Spleen (tissue), 11 donors: Measurements from ENCODE around the gene CYP21A2. TPM values are rescaled to one million over a fixed set of nuclear protein-coding genes. Genes with fewer than 3 reads are reported as not detected.
A peak's percentile ranks its signal among the peaks of the same experiment; 100 is the strongest.

ENCODE experiments used
- DNase-seq: peaks from one replicate; pipeline ENCODE4 v3.0.0-alpha.2; 2020
- H3K27ac ChIP-seq, 8 donors: fragments of 200-600 bp; sonication (generic) in 7 of 8; 1 replicate in 4 of 8; 2 replicates in 4 of 8; pipeline versions ENCODE4 v1.5.0 to v1.8.0; 2016 to 2021; ENCODE audit warnings: inconsistent platforms in 4 of 8, mild to moderate bottlenecking in 4 of 8, moderate library complexity in 1 of 8
- H3K27me3 ChIP-seq, 7 donors: fragments of 200-600 bp; sonication (generic) in 6 of 7; replicated peaks in 1 of 7; 1 replicate in 4 of 7; 2 replicates in 3 of 7; pipeline versions ENCODE4 v1.5.0 to v1.8.0; 2016 to 2021; ENCODE audit warnings: inconsistent platforms in 3 of 7, mild to moderate bottlenecking in 1 of 7
- H3K36me3 ChIP-seq, 6 donors: fragments of 200-600 bp; sonication (generic) in 5 of 6; 1 replicate in 4 of 6; 2 replicates in 2 of 6; pipeline versions ENCODE4 v1.5.0 to v1.8.0; 2016 to 2021; ENCODE audit warnings: inconsistent platforms in 2 of 6
- H3K4me1 ChIP-seq, 6 donors: fragments of 200-600 bp; sonication (generic) in 5 of 6; 1 replicate in 3 of 6; 2 replicates in 3 of 6; pipeline versions ENCODE4 v1.5.0 to v1.8.0; 2016 to 2021; ENCODE audit warnings: inconsistent platforms in 3 of 6
- H3K4me3 ChIP-seq, 8 donors: fragments of 200-600 bp; sonication (generic) in 7 of 8; 1 replicate in 4 of 8; 2 replicates in 4 of 8; pipeline versions ENCODE4 v1.5.0 to v1.8.0; 2016 to 2021; ENCODE audit warnings: inconsistent platforms in 4 of 8, mild to moderate bottlenecking in 4 of 8, moderate library complexity in 2 of 8
- H3K9me3 ChIP-seq, 8 donors: fragments of 200-600 bp; sonication (generic) in 7 of 8; 1 replicate in 4 of 8; 2 replicates in 4 of 8; pipeline versions ENCODE4 v1.5.0 to v1.8.0; 2016 to 2021; ENCODE audit warnings: inconsistent platforms in 4 of 8
- CTCF ChIP-seq, 11 experiments: fragments of 200-600 bp in 7 of 11; fragments of 450-650 bp in 4 of 11; sonication (generic) in 4 of 11; IDR thresholded peaks in 8 of 11; conservative IDR thresholded peaks in 3 of 11; 1 replicate in 7 of 11; 2 replicates in 4 of 11; pipeline versions ENCODE4 v1.4.0 to v1.8.0; 2016 to 2021; ENCODE audit warnings: antibody characterized with exemption in 11 of 11, inconsistent platforms in 4 of 11, mild to moderate bottlenecking in 1 of 11
- POLR2A ChIP-seq, 3 donors: fragments of 450-650 bp; IDR thresholded peaks; one replicate each; pipeline ENCODE4 v1.5.1; 2017; ENCODE audit warnings: antibody characterized with exemption in 3 of 3, mild to moderate bottlenecking in 1 of 3
- POLR2AphosphoS5 ChIP-seq, 3 donors: sonication (generic); formaldehyde crosslinking; IDR thresholded peaks; one replicate each; pipeline ENCODE4 v1.5.1; 2017; ENCODE audit warnings: antibody characterized with exemption in 3 of 3
- WGBS, 5 donors: extraction: QIAGEN DNeasy Blood & Tissue Kit in 3 of 5; methylation state at CpG; one replicate each; pipeline versions ENCODE4 v1.1.5 to v1.1.7; 2013 to 2018; 5-methylcytosine and 5-hydroxymethylcytosine counted together
- intact Hi-C: fragments of 100-400 bp; cut with DNase I; formaldehyde crosslinking; loops from one replicate; pipeline ENCODE4 v1.15.0; 2023; ENCODE audit warnings: low total_unique reads
- polyA plus RNA-seq, 3 donors: library from polyadenylated mRNA; stranded (reverse); fragments of 200-250 nt; gene quantifications; one replicate each; pipeline ENCODE4 v1.2.1, GENCODE V29; 2013
- total RNA-seq, 7 donors: library from RNA; depleted of rRNA in 3 of 7; stranded (reverse); fragments of >200 nt in 3 of 7; fragmentation: NEBNext Ultra II Directional in 4 of 7; extraction: Animal tissue kit (Norgen Biotek cat#: 25700) in 4 of 7; gene quantifications; one replicate each; pipeline versions ENCODE4 v1.1.0 to v1.2.1, GENCODE V29; 2016 to 2021
- donor health status: healthy with polysubstance abuse.
- donor health status: DM: no; HTN: no; CAD: no; lungs with moderate emphysema.
- donor health status: DM: no; HTN: no; CAD: no.
- donor health status: Bipolar disorder and iron deficiency.
- donor health status: healthy.
- donor health status: DM: no; HTN: no; CAD: no.
- donor health status: DM: yes; HTN: yes; CAD: no.

CYP21A2 gene
- total and polyA plus RNA-seq, 10 donors = 0.97 to 14.3 (median 5.4) TPM

- H3K9me3 ChIP-seq = no peaks in the 10 kb centered on the region
- H3K27me3 ChIP-seq = peaks cover 0 to 42% (median 13%) of the 10 kb centered on the region in 7 donors
- H3K27ac ChIP-seq = peak overlapping the region in 5 of 8 donors; percentile 54 to 71 (median 69)
- intact Hi-C loops = no loop called here
- 91 to 95% (median 93%) methylated on average over 22 of the region's 22 CpGs for WGBS, 5 donors
- H3K4me1 ChIP-seq = peaks cover 12 to 52% (median 36%) of the 10 kb centered on the region in 6 donors
- peaks cover 0 to 37% (median 0%) of the 10 kb centered on the region in 6 donors for H3K36me3 ChIP-seq
- H3K4me3 ChIP-seq = no peak overlapping the region
- no peak for DNase-seq
- no peak for TF ChIP-seq POLR2A (IDR thresholded peaks at IDR 0.05)
- peak in 1 of 3 donors; percentile 9 for TF ChIP-seq POLR2AphosphoS5 (IDR thresholded peaks at IDR 0.05)
Observed at GRCh38 chr6:32083812-32084768, 45.9 kb downstream of the CYP21A2 start.

- no peaks in the 10 kb centered on the region for H3K9me3 ChIP-seq
- DNase-seq = no peak
- peaks cover 0 to 42% (median 13%) of the 10 kb centered on the region in 7 donors for H3K27me3 ChIP-seq
- TF ChIP-seq POLR2A (IDR thresholded peaks at IDR 0.05) = no peak
- TF ChIP-seq CTCF (IDR thresholded peaks at IDR 0.05 in 8 of 11, conservative IDR thresholded peaks at IDR 0.05 in 3 of 11) = no peak
- no peak for TF ChIP-seq POLR2AphosphoS5 (IDR thresholded peaks at IDR 0.05)
- H3K36me3 ChIP-seq = peaks cover 0 to 30% (median 0%) of the 10 kb centered on the region in 6 donors
- WGBS, 5 donors = 83 to 100% (median 90%) methylated on average over 2 of the region's 2 CpGs
- intact Hi-C loops = no loop called here
- peaks cover 12 to 52% (median 36%) of the 10 kb centered on the region in 6 donors for H3K4me1 ChIP-seq
- H3K27ac ChIP-seq = peak overlapping the region in 1 of 8 donors; percentile 65
- no peak overlapping the region for H3K4me3 ChIP-seq
Observed at GRCh38 chr6:32084780-32085179, 46.6 kb downstream of the CYP21A2 start.

GRCh38 chr6:32085759-32086459 is 47.7 kb downstream of the CYP21A2 start:
- H3K27me3 ChIP-seq = peaks cover 0 to 42% (median 13%) of the 10 kb centered on the region in 7 donors
- peaks cover 0 to 26% (median 0%) of the 10 kb centered on the region in 6 donors for H3K36me3 ChIP-seq
- intact Hi-C loops = no loop called here
- peak overlapping the region in 3 of 8 donors; percentile 60 to 85 (median 83) for H3K27ac ChIP-seq
- peak; percentile 29 for DNase-seq
- no peak overlapping the region for H3K4me3 ChIP-seq
- no peak for TF ChIP-seq CTCF (IDR thresholded peaks at IDR 0.05 in 8 of 11, conservative IDR thresholded peaks at IDR 0.05 in 3 of 11)
- no peak for TF ChIP-seq POLR2AphosphoS5 (IDR thresholded peaks at IDR 0.05)
- no peak for TF ChIP-seq POLR2A (IDR thresholded peaks at IDR 0.05)
- WGBS, 5 donors = 77 to 85% (median 79%) methylated on average over 14 to 17 of the region's 17 CpGs
- H3K4me1 ChIP-seq = peaks cover 12 to 51% (median 33%) of the 10 kb centered on the region in 6 donors
- H3K9me3 ChIP-seq = no peaks in the 10 kb centered on the region

- H3K27ac ChIP-seq = peak overlapping the region in 6 of 8 donors; percentile 60 to 89 (median 80)
- H3K9me3 ChIP-seq = no peaks in the 10 kb centered on the region
- H3K4me1 ChIP-seq = peaks cover 12 to 44% (median 29%) of the 10 kb centered on the region in 6 donors
- H3K27me3 ChIP-seq = peaks cover 0 to 42% (median 13%) of the 10 kb centered on the region in 7 donors
- TF ChIP-seq POLR2AphosphoS5 (IDR thresholded peaks at IDR 0.05) = no peak
- TF ChIP-seq POLR2A (IDR thresholded peaks at IDR 0.05) = no peak
- no peak for TF ChIP-seq CTCF (IDR thresholded peaks at IDR 0.05 in 8 of 11, conservative IDR thresholded peaks at IDR 0.05 in 3 of 11)
- peaks cover 0 to 16% (median 0%) of the 10 kb centered on the region in 6 donors for H3K36me3 ChIP-seq
- intact Hi-C loops = no loop called here
- DNase-seq = no peak
- 22 to 36% (median 25%) methylated on average over 31 to 45 of the region's 45 CpGs for WGBS, 5 donors
- H3K4me3 ChIP-seq = peak overlapping the region in 5 of 8 donors; percentile 5 to 58 (median 18)
Observed at GRCh38 chr6:32086661-32087573, 48.7 kb downstream of the CYP21A2 start.
